Activated CD4-positive, alpha-beta T cell treated with anti-CD3 and anti-CD28 coated beads, Interleukin-2, Interleukin-4, amounts not matched to agents 100 ng/mL and 50 ng/mL, durations not matched to agents 16 hours and 8 hours (primary cell): ENCODE data around the gene NYNRIN.

Source experiments
- DNase-seq: peaks from one replicate; pipeline ENCODE4 v3.0.0-alpha.2; 2020; ENCODE audit warnings: low spot score

NYNRIN gene

DNA sequence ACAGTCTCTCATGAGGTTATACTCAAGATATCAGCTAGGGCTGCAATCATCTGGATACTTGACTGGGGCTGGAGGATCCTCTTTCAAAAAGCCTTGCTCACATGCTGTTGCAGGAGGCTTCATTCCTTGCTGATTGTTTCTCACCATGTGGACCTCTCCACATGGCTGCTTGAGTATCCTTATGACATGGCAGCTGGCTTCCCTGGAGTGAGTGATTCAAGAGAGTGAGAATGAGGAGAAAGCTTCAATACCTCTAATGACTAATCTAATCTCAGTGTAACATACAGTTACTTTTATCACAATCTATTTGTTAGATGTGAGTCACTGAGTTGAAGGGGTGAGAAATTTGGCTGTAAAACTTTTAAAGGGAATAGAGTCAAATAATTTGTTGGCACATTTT is 58.2 kb downstream of the NYNRIN start:
- no peak for DNase-seq

GRCh38 chr14:24458736-24459135 is 59.9 kb downstream of the NYNRIN start:
- no peak for DNase-seq

GRCh38 chr14:24459331-24459730 is 60.5 kb downstream of the NYNRIN start:
- DNase-seq = no peak

- no peak for DNase-seq
Observed at GRCh38 chr14:24461336-24461735, 62.5 kb downstream of the NYNRIN start.

- DNase-seq = no peak
Observed at GRCh38 chr14:24463017-24463883, 64.4 kb downstream of the NYNRIN start.

- no peak for DNase-seq
Observed at GRCh38 chr14:24463884-24464785, 65.3 kb downstream of the NYNRIN start.

- no peak for DNase-seq
Observed at GRCh38 chr14:24465368-24465767, 66.6 kb downstream of the NYNRIN start.

GRCh38 chr14:24465805-24466204 is 67.0 kb downstream of the NYNRIN start:
- DNase-seq = no peak
